ENCODE measurements around the gene SOX6.

The SOX6 gene

GRCh38 chr11:15958910-15959309 is 397.4 kb downstream of the SOX6 start:
- CTCF ChIA-PET, result no interaction called here
- POLR2A ChIA-PET, result no interaction called here
- no peak for DNase-seq (ENCODE audit: extremely low spot score)
- no peak for TF ChIP-seq CTCF (IDR thresholded peaks at IDR 0.05; ENCODE audit: control extremely low read depth, extremely low read depth, low read depth, missing control alignments)

- no peak for DNase-seq (ENCODE audit: extremely low spot score)
- ChIA-PET POLR2A (no interaction called here), CTCF (no interaction called here)
- no peak for TF ChIP-seq CTCF (IDR thresholded peaks at IDR 0.05; ENCODE audit: control extremely low read depth, extremely low read depth, low read depth, missing control alignments)
Observed at GRCh38 chr11:15957234-15957633, 399.1 kb downstream of the SOX6 start.

- CTCF ChIA-PET, result interaction anchor here (1.3 kb wide), 2 partner anchors 16 to 35 kb away, joined by 3 read pairs; no protein-coding TSS in a partner anchor
- no peak for DNase-seq (ENCODE audit: extremely low spot score)
- no peak for TF ChIP-seq CTCF (IDR thresholded peaks at IDR 0.05; ENCODE audit: control extremely low read depth, extremely low read depth, low read depth, missing control alignments)
- POLR2A ChIA-PET, result no interaction called here
Observed at GRCh38 chr11:15956302-15956701, 400.0 kb downstream of the SOX6 start.

- POLR2A ChIA-PET, result no interaction called here
Observed at GRCh38 chr11:15955595-15955994, 400.8 kb downstream of the SOX6 start.

GRCh38 chr11:15947681-15948648 is 408.4 kb downstream of the SOX6 start:
- ChIA-PET POLR2A (no interaction called here), CTCF (interaction anchor here (1.8 kb wide), 1 partner anchor 25 kb away, joined by 5 read pairs; no protein-coding TSS in a partner anchor)
- DNase-seq (ENCODE audit: extremely low spot score), result no peak
- no peak for TF ChIP-seq CTCF (IDR thresholded peaks at IDR 0.05; ENCODE audit: control extremely low read depth, extremely low read depth, low read depth, missing control alignments)

More at GRCh38 chr11:15955595-15955994, 400.8 kb downstream of the SOX6 start:
- DNase-seq (ENCODE audit: extremely low spot score), result no peak
- no peak for TF ChIP-seq CTCF (IDR thresholded peaks at IDR 0.05; ENCODE audit: control extremely low read depth, extremely low read depth, low read depth, missing control alignments)
- CTCF ChIA-PET, result interaction anchor here (1.3 kb wide), 2 partner anchors 15 to 35 kb away, joined by 3 read pairs; no protein-coding TSS in a partner anchor

- no peak for TF ChIP-seq CTCF (IDR thresholded peaks at IDR 0.05; ENCODE audit: control extremely low read depth, extremely low read depth, low read depth, missing control alignments)
- ChIA-PET CTCF (interaction anchor here (1.3 kb wide), 2 partner anchors 15 to 668 kb away, joined by 4 to 6 read pairs; no protein-coding TSS in a partner anchor), POLR2A (no interaction called here)
- no peak for DNase-seq (ENCODE audit: extremely low spot score)
Observed at GRCh38 chr11:15945726-15946125, 410.6 kb downstream of the SOX6 start.

Data from GM10248 (cell line).